Karpas-422 (cell line): Measurements from ENCODE around the gene CTSO. TPM values are rescaled to one million over a fixed set of nuclear protein-coding genes. Genes with fewer than 3 reads are reported as not detected.

ENCODE experiments used
- DNase-seq: peaks from one replicate; pipeline ENCODE4 v3.0.0-alpha.2; 2015
- H2AFZ ChIP-seq: fragments of 200-600 bp; sonication (generic); 2 replicates; pipeline ENCODE4 v1.6.1; 2014; ENCODE audit warnings: antibody characterized with exemption, low read length, mixed read lengths
- H3K27ac ChIP-seq: fragments of 200-600 bp; sonication (generic); 2 replicates; pipeline ENCODE4 v1.5.1; 2014; ENCODE audit warnings: mild to moderate bottlenecking, low read length, moderate library complexity
- H3K27me3 ChIP-seq: fragments of 200-600 bp; sonication (generic); 2 replicates; pipeline ENCODE4 v1.6.1; 2014; ENCODE audit warnings: low read length, mixed read lengths
- H3K36me3 ChIP-seq: fragments of 200-600 bp; sonication (generic); 2 replicates; pipeline ENCODE4 v1.6.1; 2014; ENCODE audit warnings: low read length, mixed read lengths; ENCODE audit not compliant: insufficient read depth
- H3K4me1 ChIP-seq: fragments of 200-600 bp; sonication (generic); 2 replicates; pipeline ENCODE4 v1.6.1; 2014; ENCODE audit warnings: mild to moderate bottlenecking, low read length, mixed read lengths
- H3K4me2 ChIP-seq: fragments of 200-600 bp; sonication (generic); 2 replicates; pipeline ENCODE4 v1.6.1; 2014; ENCODE audit warnings: low read length, low read depth, mild to moderate bottlenecking; ENCODE audit not compliant: poor library complexity, severe bottlenecking
- H3K4me3 ChIP-seq: fragments of 200-600 bp; sonication (generic); 2 replicates; pipeline ENCODE4 v1.5.1; 2014; ENCODE audit warnings: mild to moderate bottlenecking, antibody characterized with exemption, low read length, mixed read lengths
- H3K79me2 ChIP-seq: fragments of 200-600 bp; sonication (generic); 2 replicates; pipeline ENCODE4 v1.6.1; 2014; ENCODE audit warnings: mild to moderate bottlenecking, low read length, mixed read lengths
- H3K9ac ChIP-seq: fragments of 200-600 bp; sonication (generic); 2 replicates; pipeline ENCODE4 v1.6.0; 2014; ENCODE audit warnings: low read length
- H3K9me2 ChIP-seq: fragments of 200-600 bp; sonication (generic), shearing (Covaris generic); replicated peaks from 2 replicates; pipeline ENCODE4 v1.6.0; 2014; ENCODE audit warnings: mild to moderate bottlenecking, low read length, moderate library complexity; ENCODE audit not compliant: insufficient read depth
- H3K9me3 ChIP-seq: fragments of 300-700, 200-600 bp; sonication (generic); 2 replicates; pipeline ENCODE4 v1.6.1; 2014; ENCODE audit warnings: low read length, mixed read lengths
- H4K20me1 ChIP-seq: fragments of 200-600 bp; sonication (generic); 2 replicates; pipeline ENCODE4 v1.6.1; 2014; ENCODE audit warnings: mild to moderate bottlenecking, antibody characterized with exemption, low read length, low read depth; ENCODE audit not compliant: insufficient read depth
- total RNA-seq: library from RNA; depleted of rRNA; stranded (reverse); fragments of >200 nt; shearing (Covaris generic); gene quantifications from 2 replicates; pipeline ENCODE4 v1.2.3, GENCODE V29; 2014; ENCODE audit warnings: low replicate concordance; rRNA removed

The CTSO gene
- total RNA-seq, 1 experiment from 2014 or later = 18.9 TPM

DNA sequence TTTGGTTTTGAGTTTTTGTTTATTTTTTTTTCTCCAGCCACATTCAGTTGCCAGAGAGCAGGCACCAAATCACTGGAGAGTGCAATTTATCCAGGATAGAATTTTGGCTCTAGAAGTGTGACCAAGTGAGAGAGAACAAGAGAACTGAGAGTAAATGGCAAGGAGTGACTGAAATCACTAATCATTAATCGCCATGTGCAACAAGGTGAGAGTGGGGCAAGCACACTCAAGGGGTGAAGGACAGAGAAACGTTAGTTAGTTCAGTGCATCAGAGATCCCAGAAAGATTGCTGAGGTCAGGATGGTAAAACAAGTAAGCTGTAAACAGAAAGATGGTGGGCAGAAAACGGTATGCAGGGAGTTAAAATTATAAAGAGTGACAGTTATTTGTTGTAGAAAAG lies 69.8 kb downstream of the CTSO start:
- Histone ChIP-seq H3K9me2 (no peaks in the 10 kb centered on the region), H3K4me2 (no peak overlapping the region), H3K4me3 (no peak overlapping the region), H2AFZ (no peak overlapping the region), H3K9ac (no peak overlapping the region), H3K4me1 (no peaks in the 10 kb centered on the region), H3K79me2 (no peaks in the 10 kb centered on the region), H3K27ac (no peak overlapping the region), H3K36me3 (no peaks in the 10 kb centered on the region), H4K20me1 (no peaks in the 10 kb centered on the region), H3K27me3 (no peaks in the 10 kb centered on the region), H3K9me3 (no peaks in the 10 kb centered on the region)
- no peak for DNase-seq

- no peak for DNase-seq
- Histone ChIP-seq H2AFZ (0 out of 2 replicates have a peak overlapping the region, but pooled peaks have one; percentile 39), H3K27me3 (no peaks in the 10 kb centered on the region)
These were observed 72.1 kb downstream of the CTSO start for GRCh38 chr4:155881555-155881954.

DNA sequence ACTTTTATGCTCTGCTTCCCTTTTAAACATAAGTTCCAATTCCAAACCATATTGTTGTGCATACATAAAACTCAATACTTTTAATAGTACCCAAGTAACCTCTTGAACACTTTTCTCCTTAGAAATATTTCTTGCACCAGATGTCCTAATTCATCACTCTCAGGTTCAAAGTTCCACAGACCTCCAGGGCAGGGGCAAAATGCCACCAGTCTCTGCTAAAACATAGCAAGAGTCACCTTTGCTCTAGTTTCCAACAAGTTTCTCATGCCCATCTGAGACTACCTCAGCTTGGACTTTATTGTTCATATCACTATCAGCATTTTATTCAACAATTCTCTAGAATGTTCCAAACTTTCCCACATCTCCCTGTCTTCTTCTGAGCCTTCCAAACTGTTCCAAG lies 73.9 kb downstream of the CTSO start:
- Histone ChIP-seq H3K27me3 (no peaks in the 10 kb centered on the region), H3K9me2 (no peaks in the 10 kb centered on the region), H3K79me2 (no peaks in the 10 kb centered on the region)

More at GRCh38 chr4:155881555-155881954, 72.1 kb downstream of the CTSO start:
- Histone ChIP-seq H3K4me2 (peak overlapping the region; percentile 26), H3K4me1 (peaks cover 6% of the 10 kb centered on the region), H3K36me3 (no peaks in the 10 kb centered on the region), H3K9me3 (no peaks in the 10 kb centered on the region), H3K79me2 (no peaks in the 10 kb centered on the region), H3K27ac (no peak overlapping the region), H3K4me3 (no peak overlapping the region), H4K20me1 (no peaks in the 10 kb centered on the region), H3K9me2 (no peaks in the 10 kb centered on the region), H3K9ac (no peak overlapping the region)

GRCh38 chr4:155878611-155879010 lies 75.1 kb downstream of the CTSO start:
- Histone ChIP-seq H4K20me1 (no peaks in the 10 kb centered on the region), H2AFZ (no peak overlapping the region), H3K27me3 (peaks cover 3% of the 10 kb centered on the region; the same call in 1 of the 2 replicates), H3K4me1 (peaks cover 6% of the 10 kb centered on the region), H3K4me3 (no peak overlapping the region), H3K9me2 (no peaks in the 10 kb centered on the region), H3K9me3 (peaks cover 17% of the 10 kb centered on the region; the same call in 1 of the 2 replicates), H3K79me2 (no peaks in the 10 kb centered on the region), H3K9ac (no peak overlapping the region), H3K36me3 (no peaks in the 10 kb centered on the region), H3K4me2 (no peak overlapping the region), H3K27ac (no peak overlapping the region)
- no peak for DNase-seq

More for the DNA sequence above, 73.9 kb downstream of the CTSO start:
- Histone ChIP-seq H3K36me3 (no peaks in the 10 kb centered on the region), H3K9ac (no peak overlapping the region), H4K20me1 (no peaks in the 10 kb centered on the region), H3K4me2 (no peak overlapping the region), H3K4me3 (no peak overlapping the region), H2AFZ (no peak overlapping the region), H3K9me3 (peaks cover 10% of the 10 kb centered on the region; the same call in 1 of the 2 replicates), H3K4me1 (peaks cover 6% of the 10 kb centered on the region), H3K27ac (no peak overlapping the region)
- no peak for DNase-seq

- no peak overlapping the region for H2AFZ ChIP-seq
- no peak overlapping the region for H3K27ac ChIP-seq
- H3K4me1 ChIP-seq = peaks cover 6% of the 10 kb centered on the region
- H3K79me2 ChIP-seq = no peaks in the 10 kb centered on the region
- no peaks in the 10 kb centered on the region for H3K9me2 ChIP-seq
- no peaks in the 10 kb centered on the region for H3K36me3 ChIP-seq
- peaks cover 17% of the 10 kb centered on the region; the same call in 1 of the 2 replicates for H3K9me3 ChIP-seq
- no peak overlapping the region for H3K4me2 ChIP-seq
- H4K20me1 ChIP-seq = no peaks in the 10 kb centered on the region
- H3K27me3 ChIP-seq = peaks cover 3% of the 10 kb centered on the region; the same call in 1 of the 2 replicates
- no peak for DNase-seq
- H3K9ac ChIP-seq = no peak overlapping the region
- no peak overlapping the region for H3K4me3 ChIP-seq
These were observed 75.7 kb downstream of the CTSO start for GRCh38 chr4:155877971-155878370.

DNA sequence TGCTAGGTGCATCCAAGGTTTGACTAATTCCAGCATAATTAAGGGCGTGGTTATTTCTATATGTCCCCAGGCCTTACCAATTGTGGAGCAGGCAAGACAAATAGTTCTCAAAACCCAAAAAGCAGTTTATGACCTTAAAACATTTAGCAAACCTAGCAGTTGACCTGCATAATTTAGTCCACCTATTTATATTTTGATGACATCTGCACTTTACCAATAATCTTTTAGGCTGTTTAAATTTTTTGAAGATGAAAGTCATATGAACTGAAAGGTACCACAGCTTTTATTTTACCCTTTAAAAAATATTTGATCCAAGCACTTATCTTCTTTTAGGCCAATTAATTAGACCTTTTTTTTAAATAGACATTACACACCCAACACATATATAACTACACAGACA lies 77.8 kb downstream of the CTSO start:
- no peaks in the 10 kb centered on the region for H3K36me3 ChIP-seq
- no peak for DNase-seq
- no peaks in the 10 kb centered on the region for H3K79me2 ChIP-seq
- H3K27ac ChIP-seq = no peak overlapping the region
- peaks cover 17% of the 10 kb centered on the region; the same call in 1 of the 2 replicates for H3K9me3 ChIP-seq
- H3K9ac ChIP-seq = no peak overlapping the region
- no peak overlapping the region for H3K4me2 ChIP-seq
- H3K9me2 ChIP-seq = no peaks in the 10 kb centered on the region
- H2AFZ ChIP-seq = no peak overlapping the region
- H4K20me1 ChIP-seq = no peaks in the 10 kb centered on the region
- H3K27me3 ChIP-seq = peaks cover 3% of the 10 kb centered on the region; the same call in 1 of the 2 replicates
- no peak overlapping the region for H3K4me3 ChIP-seq
- H3K4me1 ChIP-seq = peaks cover 6% of the 10 kb centered on the region

Other genes with a start within 250 kb of the CTSO start
- gene GUCY1B1, start 194.8 kb downstream of the CTSO start, total RNA-seq = 0.47 and 3.2 TPM in 2 replicates
- gene ASIC5, start 87.6 kb downstream of the CTSO start, total RNA-seq = not detected in 2 replicates
- gene TDO2, start 50.2 kb downstream of the CTSO start, total RNA-seq = 2.0 TPM in 1 of 2 replicates, not detected in the other